D341Med (cell line): ENCODE measurements around the gene SAMD14.

ENCODE experiments used
- DNase-seq: peaks from one replicate; pipeline ENCODE4 v3.0.0; 2012; ENCODE audit warnings: low spot score

Gene SAMD14

DNA sequence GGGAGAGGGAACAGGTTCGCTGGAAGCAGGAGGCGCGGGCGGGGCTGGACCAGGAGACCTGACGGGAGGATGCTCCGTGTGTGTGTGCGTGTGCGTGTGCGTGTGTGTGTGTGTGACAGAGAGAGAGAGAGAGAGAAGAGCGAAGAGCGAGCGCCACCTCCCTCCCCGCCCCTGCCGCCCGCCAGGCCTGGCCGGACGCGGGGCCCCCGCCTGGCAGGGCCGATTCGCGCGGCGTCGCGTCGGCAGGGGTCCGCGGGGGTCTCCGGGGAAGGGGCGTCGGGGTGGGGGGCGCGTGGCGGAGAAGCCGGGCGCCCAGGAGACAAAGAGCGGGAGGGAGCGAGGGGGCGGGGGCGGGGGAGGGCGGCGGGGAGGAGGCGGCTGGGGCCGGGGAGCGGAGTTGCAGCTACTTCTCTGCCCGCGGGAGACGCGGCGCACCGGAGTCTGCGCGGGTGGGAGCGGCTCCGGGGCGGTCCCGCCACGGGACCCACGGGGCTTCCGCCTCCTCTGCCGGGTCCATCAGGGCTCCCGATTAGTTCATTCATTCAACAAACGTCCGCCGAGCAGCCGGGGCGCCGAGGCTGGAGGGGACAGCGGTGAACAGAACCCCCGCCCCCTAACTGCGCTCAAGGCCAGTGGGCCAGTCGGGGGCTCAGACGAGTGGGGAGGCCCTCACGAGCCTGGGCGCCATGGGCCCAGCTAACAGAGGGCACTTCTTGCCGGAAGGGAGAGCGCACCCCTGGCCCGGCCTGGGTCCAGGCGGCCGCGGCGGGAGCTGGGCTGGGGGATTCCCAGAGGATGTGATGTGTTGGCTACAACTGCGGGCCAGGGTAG is at the start of gene SAMD14:
TSS of gene SAMD14 (minus strand) at position 433 of the 831 bp plus-strand sequence. CDS start 5,201 bp downstream, outside the sequence.
- DNase-seq: peak; percentile 81

DNA sequence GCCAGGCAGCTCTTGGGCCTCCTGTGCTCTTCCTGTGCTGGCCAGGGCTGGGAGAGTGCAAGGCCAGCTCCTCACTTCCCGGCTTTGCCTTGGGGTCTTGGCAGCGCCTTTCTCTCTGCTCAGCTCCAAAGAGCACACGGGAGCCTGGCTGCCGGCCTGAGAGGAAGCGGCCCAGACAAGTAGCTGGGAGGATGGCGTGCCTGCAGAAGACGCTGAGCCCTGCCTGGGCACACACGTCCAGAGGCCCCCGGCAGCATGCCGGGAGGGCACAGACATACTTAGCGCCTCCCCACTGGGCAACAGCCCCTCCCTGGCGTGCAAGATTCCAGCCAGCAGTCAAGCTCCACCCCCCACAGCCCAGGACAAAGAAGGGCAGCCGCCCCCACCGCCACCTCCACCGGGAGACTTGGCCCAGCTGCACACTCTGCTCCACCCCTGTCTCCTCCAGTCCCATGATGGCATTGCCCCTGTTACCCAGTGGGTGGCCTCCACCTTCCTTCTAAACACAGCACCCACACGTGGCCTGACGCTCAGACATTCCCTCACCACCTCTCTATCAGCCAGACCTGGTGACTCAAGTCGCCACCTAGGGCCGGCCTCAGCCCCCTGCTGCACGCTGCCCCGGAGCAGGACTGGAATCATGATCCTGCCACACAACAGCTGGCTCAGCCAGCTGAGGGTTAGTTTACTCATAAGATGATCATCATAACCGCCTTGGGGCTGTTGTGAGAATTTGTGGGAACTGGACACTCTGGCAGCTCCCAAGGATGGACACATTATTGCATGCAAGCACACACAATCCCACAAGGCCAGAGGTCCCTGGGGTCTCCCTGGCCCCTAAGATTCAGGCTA is 48.2 kb upstream of the SAMD14 start:
- peak; percentile 82 for DNase-seq

DNA sequence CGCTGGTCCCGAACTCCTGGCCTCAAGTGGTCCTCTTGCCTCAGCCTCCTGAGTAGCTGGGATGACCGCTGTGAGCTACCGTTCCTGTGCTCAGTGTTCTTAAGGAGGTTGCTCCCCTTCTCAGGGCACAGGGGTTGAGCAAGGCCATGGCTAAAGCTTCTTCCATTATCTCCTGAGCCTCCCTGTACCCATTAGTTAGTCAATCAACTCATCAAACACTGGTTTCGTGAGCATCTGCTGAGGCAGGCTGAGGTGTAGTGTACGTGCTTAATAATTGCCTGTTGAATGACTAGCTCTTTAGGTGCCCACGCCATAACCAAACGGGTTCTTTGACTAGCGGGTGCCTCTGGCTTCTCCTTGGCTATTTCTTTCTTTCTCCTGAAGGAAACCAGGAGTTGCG is 47.5 kb upstream of the SAMD14 start:
- no peak for DNase-seq

DNA sequence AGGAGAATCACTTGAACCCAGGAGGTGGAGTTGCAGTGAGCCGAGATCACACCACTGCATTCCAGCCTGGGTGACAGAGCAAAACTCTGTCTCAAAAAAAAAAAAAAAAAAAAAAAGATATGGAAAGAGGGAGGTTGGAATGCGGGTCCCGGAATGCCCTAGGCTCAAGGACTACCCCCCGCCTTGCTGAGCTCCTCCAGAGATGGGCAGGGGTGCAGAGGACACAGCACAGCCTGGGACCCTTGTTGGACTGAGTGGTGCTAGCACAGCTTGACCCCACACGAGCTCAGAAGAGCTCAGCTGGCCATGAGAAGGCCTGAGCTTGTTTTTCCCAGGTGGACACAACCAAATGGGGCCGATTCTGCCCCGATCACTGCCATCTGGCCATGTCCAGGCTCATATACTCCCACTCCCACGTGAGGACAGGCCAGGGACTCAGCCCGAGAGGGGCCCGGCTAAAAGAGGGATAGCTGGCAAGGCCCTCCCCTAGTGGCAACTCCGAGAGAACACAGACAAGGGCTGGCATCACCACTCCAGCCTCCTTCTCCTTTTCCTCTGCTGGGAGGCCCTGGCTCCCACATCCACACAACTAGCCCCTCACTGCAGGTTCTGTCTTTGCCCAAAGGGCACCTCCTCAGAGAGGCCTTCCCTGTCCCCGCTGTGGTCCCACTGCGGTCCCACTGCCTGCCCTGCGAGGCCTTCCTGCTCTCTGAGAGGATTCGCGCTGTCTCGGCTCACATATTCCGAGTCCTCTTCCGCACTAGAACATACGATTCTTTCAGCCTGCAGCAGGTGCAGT is 46.8 kb upstream of the SAMD14 start:
- no peak for DNase-seq

DNA sequence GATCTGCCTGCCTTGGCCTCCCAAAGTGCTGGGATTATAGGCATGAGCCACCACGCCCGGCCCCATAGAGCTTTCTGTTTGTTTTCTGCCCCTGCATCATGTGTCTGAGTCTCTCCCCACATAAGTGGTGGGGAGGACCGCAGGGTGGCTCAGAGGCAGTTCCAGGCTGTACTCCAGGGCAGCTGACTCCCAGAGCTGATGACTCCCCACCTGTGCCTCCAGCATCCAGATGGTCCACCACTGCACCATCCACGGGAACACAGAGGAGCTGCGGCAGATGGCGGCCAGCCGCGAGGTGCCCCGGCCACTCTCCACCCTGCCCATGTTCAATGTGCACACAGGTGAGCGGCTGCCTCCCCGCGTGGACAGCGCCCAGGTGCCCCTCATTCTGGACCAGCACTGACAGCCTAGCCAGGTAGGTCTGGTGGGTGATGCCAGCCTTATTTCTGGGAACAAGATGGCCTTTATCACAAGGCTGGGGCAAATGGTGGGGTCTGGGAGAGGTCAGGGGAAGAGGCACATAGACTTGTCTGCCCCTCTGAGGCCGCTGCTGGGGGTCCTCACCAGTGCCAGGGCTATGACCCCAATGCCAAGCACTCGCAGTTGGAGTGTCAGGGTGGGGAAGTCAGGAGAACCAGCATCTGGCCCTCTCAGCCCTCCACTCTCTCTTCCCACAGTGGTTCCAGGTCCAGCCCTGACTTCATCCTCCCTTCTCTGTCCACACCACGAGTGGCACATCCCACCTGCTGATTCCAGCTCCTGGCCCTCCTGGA is 45.3 kb upstream of the SAMD14 start:
- DNase-seq: no peak

DNA sequence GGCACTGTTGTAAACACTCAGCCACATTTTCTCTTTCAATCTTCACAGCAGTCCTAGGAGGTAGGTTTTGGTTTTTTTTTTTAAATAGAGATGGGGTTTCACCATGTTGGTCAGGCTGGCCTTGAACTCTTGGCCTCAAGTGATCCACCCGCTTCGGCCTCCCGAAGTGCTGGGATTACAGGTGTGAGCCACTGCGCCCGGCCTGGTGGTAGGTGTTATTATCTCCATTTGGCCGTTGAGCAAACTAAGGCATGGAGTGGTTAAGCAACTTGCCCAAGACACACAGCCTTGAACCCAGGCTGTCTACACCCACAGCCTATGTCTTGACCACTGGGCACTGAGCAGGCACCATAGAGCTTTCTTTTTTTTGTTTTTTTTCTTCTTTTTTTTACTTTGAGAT is 44.5 kb upstream of the SAMD14 start:
- DNase-seq: no peak

DNA sequence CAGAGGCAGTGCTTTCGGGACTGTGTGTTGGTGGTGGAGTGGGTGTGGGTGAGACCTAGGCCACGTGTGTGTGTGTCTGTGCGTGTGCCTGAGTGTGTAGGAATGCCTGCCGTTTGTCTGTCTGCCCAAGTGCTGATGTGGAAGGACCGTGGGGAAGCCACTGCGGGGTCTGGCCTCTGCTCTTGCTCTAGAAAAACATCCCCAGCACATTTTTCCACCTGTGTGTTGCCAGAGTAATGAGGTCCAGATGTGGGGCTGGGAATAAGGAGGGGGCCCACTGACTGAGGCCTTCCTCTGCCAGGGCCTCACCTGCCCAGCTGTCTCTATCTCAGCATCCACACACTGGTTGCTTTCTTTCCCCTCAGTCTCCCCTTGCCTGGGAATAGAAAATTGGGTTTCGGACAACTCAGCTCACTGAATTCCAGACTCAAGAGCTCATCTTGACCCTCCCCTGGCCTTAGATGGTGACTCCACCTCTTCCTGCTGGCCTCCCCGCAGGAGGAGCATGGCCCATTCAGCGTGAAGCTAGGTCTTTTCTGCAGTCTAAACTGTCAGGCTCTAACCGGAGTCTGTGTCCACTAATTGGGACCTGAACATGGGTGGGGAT is 43.5 kb upstream of the SAMD14 start:
- DNase-seq: no peak

DNA sequence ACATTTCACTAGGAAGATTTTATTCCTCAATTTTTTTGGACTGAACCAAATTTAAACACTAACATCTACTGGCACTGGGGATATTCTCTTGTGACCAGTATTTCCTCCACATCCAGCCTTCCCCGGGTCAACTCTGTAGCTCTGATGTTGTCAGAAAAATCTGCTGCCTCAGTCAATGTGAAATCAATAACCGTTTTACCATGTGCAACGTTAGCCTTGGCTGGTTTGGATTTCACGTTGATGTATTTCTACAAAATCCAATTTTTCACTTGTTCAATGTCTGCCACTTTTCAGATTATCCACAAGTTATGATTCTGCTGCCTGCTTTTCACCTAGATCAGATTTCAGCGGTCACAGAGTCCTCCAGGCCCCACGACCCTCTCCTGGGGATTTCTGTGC is 43.0 kb upstream of the SAMD14 start:
- DNase-seq: no peak

DNA sequence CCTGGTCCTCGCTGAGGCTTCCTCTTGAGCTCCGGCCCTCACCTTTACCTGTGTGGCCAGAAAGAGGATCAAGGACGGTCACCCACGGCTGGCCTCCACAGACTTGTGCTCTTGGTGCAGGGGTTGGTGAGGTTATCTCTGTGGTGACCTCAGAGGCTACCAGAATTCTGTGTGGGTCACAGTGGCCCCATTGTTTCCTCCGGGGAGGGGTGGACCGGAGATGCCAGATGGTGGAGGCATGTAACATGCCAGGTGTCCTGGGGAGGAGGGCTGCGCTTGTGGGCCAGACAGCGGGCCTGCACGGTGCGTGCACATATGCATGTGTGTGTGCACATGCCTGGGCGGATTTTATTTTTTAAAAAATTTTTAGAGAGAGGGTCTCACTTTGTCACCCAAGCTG is 42.2 kb upstream of the SAMD14 start:
- no peak for DNase-seq

DNA sequence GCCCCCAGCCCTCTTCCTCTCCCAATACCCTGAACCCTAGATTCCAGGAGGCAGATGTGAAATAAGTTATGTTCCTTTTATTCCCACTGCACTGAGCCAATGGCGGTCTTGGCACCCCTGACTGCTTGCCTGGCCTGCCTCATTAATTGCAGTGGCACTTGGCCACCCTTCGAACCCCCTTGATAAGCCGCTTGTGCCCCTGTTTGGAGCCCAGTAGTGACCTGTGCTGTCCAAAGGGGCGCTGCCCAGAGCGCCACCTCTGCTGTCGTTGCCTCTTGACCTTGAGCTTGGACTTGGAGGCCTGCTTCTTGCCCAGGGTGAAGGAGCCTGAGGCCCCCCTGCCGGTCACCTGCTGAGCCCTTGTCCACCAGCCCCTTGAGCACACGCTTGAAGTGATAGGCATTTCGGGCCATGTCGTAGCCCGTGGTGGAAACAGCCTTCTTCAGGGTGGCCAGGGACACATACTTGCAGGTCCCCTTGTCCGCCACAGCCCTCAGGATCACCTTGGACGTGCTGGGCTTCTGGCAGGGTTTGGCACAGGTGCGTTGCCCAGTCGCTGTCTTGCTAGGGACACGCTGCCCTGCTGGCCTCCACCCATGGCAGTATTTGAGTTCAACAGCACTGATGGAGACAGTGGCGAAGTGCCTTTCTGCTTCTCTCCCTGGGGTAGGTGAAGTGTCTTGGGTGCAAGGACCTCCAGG is 41.6 kb upstream of the SAMD14 start:
- no peak for DNase-seq

DNA sequence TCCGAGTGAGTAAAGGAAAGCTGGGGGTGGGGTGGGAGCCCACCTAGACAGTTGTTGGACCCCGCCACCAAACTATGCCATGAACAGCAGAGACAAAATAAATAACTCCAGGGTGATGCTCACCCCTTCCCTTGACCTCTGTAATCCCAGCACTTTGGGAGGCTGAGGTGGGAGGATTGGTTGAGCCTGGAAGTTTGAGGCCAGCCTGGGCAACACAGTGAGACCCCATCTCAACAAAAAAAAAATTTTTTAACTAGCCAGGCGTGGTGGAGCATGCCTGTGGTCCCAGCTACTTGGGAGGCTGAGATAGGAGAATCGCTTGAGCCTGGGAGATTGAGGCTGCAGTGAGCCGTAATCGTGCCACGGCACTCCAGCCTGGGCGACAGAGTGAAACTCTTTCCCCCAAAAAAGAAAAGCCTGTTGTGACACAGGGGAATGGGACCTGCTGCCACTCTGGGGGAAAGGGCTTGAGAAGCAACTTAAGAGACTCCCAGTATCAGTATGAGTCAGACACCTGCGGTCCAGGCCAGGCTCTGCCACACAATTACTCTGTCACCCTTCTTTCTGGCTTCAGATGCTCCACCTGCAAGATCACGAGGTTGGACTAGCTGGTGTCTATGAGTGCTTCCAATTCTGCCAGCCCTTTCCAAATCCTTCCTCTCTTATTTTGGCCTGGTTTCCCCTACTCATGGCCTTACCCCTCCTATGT is 40.9 kb upstream of the SAMD14 start:
- no peak for DNase-seq

DNA sequence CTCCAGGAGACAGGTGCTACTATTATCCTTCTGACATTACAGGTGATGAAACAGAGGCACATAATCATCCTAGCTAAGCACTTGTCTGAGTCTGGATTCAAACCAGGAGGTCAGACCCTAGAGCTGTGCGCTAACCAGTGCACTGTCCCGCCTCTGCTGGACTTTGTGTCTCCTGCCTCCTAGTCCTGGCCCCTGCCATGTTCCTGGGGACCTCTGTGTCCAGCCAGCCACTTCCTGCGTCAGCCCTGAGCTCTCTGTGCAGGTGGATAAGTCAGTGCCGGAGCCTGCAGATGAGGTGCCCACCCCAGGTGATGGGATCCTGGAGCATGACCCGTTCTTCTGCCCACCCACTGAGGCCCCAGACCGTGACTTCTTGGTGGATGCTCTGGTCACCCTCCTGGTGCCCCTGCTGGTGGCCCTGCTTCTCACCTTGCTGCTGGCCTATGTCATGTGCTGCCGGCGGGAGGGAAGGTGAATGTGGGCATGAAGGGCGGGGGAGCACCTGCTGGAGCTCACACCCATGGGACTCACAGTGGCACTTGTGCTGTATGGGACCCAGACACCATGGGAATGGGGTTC is 40.0 kb upstream of the SAMD14 start:
- DNase-seq: no peak

DNA sequence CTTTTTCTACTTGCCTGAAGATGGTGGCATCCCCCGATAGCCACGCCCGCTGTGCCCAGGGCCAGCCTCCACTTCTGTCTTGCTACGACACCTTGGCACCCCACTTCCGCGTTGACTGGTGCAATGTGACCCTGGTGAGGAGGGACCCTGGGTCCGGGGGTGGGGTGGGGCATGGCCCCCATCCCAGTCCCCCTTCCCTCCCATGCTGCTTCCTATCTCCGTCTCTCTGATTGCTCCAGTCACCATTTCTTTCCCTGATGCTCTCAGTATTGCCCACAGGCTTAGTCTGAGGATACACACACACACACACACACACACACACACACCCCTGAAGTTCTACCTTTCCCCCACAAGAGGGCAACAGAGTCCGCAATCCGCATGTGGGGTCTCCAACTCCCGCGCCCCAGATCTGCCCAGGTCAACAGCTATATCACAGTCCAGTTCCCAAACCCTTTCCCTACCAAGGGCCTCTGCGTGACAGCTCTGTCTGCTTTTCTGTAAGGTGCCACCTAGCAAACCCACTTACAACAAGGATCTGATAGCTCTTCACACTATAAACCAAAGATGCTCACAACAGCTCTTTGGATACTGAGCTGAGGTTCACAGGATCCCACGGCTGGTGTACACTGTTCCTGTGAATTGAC is 39.3 kb upstream of the SAMD14 start:
- peak; percentile 87 for DNase-seq

DNA sequence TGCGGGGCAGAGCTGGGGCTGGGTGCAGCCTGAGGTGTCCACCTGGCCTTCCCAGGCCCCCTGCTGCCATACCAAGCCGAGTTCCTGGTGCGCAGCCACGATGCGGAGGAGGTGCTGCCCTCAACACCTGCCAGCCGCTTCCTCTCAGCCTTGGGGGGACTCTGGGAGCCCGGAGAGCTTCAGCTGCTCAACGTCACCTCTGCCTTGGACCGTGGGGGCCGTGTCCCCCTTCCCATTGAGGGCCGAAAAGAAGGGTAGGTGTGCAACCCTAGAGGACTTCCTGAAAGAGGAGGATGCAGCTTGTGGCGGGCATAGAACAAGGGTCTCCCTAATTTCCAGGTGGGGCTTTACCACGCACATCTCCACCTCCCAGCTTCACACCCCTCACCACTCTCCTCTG is 38.4 kb upstream of the SAMD14 start:
- no peak for DNase-seq

DNA sequence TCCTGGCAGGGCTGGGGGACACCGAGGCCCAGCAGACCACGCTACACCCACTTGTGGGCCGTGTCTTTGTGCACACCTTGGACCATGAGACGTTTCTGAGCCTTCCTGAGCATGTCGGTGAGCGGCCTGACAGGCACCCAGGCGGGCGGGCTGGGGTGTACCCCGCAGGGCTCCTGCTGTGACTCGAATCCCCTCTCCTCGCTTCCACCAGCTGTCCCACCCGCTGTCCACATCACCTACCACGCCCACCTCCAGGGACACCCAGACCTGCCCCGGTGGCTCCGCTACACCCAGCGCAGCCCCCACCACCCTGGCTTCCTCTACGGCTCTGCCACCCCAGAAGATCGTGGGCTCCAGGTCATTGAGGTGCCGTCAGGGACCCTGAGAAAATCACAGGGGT is 37.4 kb upstream of the SAMD14 start:
- no peak for DNase-seq

DNA sequence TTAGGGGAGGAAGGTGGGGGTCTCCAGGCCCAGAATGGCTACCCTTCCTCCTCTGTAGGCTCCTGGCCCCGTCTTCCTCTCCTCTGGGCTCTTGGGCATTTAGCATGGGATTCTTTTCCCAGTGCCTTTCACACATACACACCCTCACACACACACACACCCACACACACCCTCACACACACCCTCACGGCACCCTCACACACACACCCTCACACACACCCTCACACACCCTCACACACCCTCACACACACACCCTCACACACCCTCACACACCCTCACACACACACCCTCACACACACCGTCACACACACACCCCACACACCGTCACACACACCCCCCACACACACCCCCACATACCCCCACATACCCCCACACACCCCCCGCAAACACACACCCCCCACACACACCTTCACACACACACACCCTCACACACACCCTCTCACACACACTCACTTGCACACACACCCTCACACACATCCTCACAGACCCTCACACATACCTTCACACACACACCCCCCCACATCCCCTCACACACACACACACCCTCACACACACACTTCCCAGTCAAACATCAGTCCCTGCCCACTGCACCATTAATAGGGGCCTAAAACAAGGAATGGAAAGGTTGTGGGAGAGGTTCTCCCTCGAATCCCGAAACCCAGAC is 36.7 kb upstream of the SAMD14 start:
- no peak for DNase-seq

DNA sequence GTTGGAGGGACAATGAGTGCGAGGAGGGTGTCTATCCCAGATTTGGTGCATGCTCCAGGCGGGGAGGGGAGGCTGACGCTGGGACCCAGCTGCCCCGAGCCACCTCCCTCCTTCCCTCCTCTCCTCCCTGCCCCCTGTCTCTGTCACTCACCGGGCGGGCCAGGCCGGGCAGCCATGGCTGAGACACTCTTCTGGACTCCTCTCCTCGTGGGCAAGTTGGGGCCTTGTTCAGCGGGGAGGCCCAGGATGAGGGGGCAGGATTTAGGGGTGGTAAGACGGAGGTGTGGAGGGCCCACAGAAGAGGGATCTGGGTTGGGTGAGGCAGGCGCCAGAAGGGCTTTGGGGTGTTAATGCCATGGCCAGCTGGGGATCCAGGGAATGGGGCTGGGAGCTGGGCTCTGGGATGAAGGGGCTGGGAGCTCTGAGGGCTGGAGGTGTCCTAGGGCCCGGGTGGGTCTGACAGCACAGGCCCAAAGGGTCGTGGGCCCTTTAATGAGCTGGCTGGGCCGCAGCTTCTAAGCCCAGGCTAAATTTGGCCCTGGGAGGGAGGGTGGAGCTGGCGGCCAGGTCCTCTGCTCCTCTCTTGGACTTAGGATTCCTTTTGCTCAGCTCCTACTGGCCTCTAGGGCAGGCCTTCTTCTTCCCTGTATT is 36.0 kb upstream of the SAMD14 start, which contains the start of gene SGCA:
TSS of gene SGCA (plus strand) at position 139 of the 651 bp plus-strand sequence. CDS start at position 175, 36 bp downstream.
- no peak for DNase-seq

DNA sequence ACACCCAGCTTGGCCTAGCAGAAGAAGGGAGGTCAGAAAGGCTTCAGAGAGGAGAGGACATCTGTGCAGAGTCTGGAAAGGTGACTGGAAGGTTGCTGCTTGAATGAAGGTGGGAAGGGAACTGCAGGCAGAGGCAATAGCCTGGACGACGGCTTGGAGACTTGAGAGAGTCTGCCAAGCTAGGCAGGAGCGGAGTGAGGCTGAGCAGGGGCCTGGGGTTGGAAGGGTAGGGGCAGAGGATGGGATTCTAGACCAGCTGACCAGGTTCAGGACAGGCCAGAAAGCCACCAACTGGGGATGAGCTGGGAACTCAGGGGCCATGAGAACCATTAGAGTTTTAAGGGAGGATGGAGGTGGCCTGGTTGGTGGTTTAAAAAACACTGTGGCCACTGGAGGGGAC is 35.5 kb upstream of the SAMD14 start:
- no peak for DNase-seq
